Ishikawa (cell line): ENCODE results near the gene ZCCHC7.

ENCODE experiments used
- CEBPB ChIP-seq: IDR thresholded peaks from 2 replicates; pipeline ENCODE4 v1.6.1; 2012
- CREB1 ChIP-seq: IDR thresholded peaks from 2 replicates; pipeline ENCODE4 v1.6.1; 2012; ENCODE audit warnings: low read depth
- EGR1 ChIP-seq: IDR thresholded peaks from 2 replicates; pipeline ENCODE4 v1.6.1; 2012
- EP300 ChIP-seq: IDR thresholded peaks from 2 replicates; pipeline ENCODE4 v1.6.1; 2012; ENCODE audit warnings: borderline replicate concordance
- FOXM1 ChIP-seq: IDR thresholded peaks from 2 replicates; pipeline ENCODE4 v1.6.1; 2012; ENCODE audit warnings: low read depth, borderline replicate concordance
- MAX ChIP-seq: IDR thresholded peaks from 2 replicates; pipeline ENCODE4 v1.6.1; 2012
- NFIC ChIP-seq: IDR thresholded peaks from 2 replicates; pipeline ENCODE4 v1.6.1; 2012
- RAD21 ChIP-seq: IDR thresholded peaks from 2 replicates; pipeline ENCODE4 v1.6.1; 2012; ENCODE audit warnings: low read depth
- REST ChIP-seq: IDR thresholded peaks from 2 replicates; pipeline ENCODE4 v1.6.1; 2012; ENCODE audit warnings: low read depth, mild to moderate bottlenecking
- TAF1 ChIP-seq: IDR thresholded peaks from 2 replicates; pipeline ENCODE4 v1.6.1; 2012; ENCODE audit warnings: low read depth, mild to moderate bottlenecking
- TCF12 ChIP-seq: IDR thresholded peaks from 2 replicates; pipeline ENCODE4 v1.6.1; 2012; ENCODE audit warnings: low read depth
- TEAD4 ChIP-seq: IDR thresholded peaks from 2 replicates; pipeline ENCODE4 v1.6.1; 2012
- USF1 ChIP-seq: IDR thresholded peaks from 2 replicates; pipeline ENCODE4 v1.6.1; 2012
- YY1 ChIP-seq: IDR thresholded peaks from 2 replicates; pipeline ENCODE4 v1.6.1; 2012; ENCODE audit warnings: low read depth
- ZBTB7A ChIP-seq: IDR thresholded peaks from 2 replicates; pipeline ENCODE4 v1.6.1; 2012; ENCODE audit warnings: low read depth

ZCCHC7 gene

GRCh38 chr9:37404590-37404989 lies 284.2 kb downstream of the ZCCHC7 start:
- TF ChIP-seq TAF1, result no peak

GRCh38 chr9:37405350-37405749 lies 285.0 kb downstream of the ZCCHC7 start:
- no peak for TF ChIP-seq FOXM1
- TF ChIP-seq MAX, result no peak
- no peak for TF ChIP-seq ZBTB7A
- TF ChIP-seq RAD21, result no peak
- no peak for TF ChIP-seq YY1
- no peak for TF ChIP-seq TEAD4
- no peak for TF ChIP-seq CREB1
- TF ChIP-seq TCF12, result no peak

GRCh38 chr9:37405764-37406380 lies 285.5 kb downstream of the ZCCHC7 start:
- TF ChIP-seq MAX (no peak), CEBPB (peak; percentile 72)

- no peak for TF ChIP-seq FOXM1
These were observed 286.4 kb downstream of the ZCCHC7 start for GRCh38 chr9:37406603-37407401.

- TF ChIP-seq TCF12, result no peak
- no peak for TF ChIP-seq EGR1
- TF ChIP-seq USF1, result no peak
- no peak for TF ChIP-seq FOXM1
- no peak for TF ChIP-seq YY1
- TF ChIP-seq TAF1, result no peak
- TF ChIP-seq ZBTB7A, result no peak
- no peak for TF ChIP-seq RAD21
- no peak for TF ChIP-seq CREB1
- no peak for TF ChIP-seq TEAD4
- TF ChIP-seq EP300, result no peak
- no peak for TF ChIP-seq CEBPB
- no peak for TF ChIP-seq MAX
- TF ChIP-seq NFIC, result no peak
- TF ChIP-seq REST, result no peak
These were observed 287.1 kb downstream of the ZCCHC7 start for GRCh38 chr9:37407468-37407867.
